ENCODE results near the gene XDH. TPM values are rescaled to one million over a fixed set of nuclear protein-coding genes. Genes with fewer than 3 reads are reported as not detected.

Gene XDH
- polyA plus RNA-seq, 1 experiment = 0.35 TPM

- DNase-seq (ENCODE audit: low read depth, low spot score) = no peak
- no peaks in the 10 kb centered on the region for H3K27me3 ChIP-seq (ENCODE audit: control insufficient read depth, insufficient read depth, low read length)
- H3K27ac ChIP-seq (ENCODE audit: low read depth, low read length) = no peak overlapping the region
- ChIA-PET CTCF (interaction anchor here (0.7 kb wide), 1 partner anchor 56 kb away, joined by 3 read pairs; no protein-coding TSS in a partner anchor), POLR2A (no interaction called here)
- H3K4me3 ChIP-seq (ENCODE audit: low read depth, low read length) = no peak overlapping the region
- TF ChIP-seq CTCF (IDR thresholded peaks at IDR 0.05; ENCODE audit: low read depth, low read length) = no peak
- no peaks in the 10 kb centered on the region for H3K9me3 ChIP-seq (ENCODE audit: control insufficient read depth, insufficient read depth, low read length)
Observed at GRCh38 chr2:31378389-31378788, 36.2 kb downstream of the XDH start.

DNA sequence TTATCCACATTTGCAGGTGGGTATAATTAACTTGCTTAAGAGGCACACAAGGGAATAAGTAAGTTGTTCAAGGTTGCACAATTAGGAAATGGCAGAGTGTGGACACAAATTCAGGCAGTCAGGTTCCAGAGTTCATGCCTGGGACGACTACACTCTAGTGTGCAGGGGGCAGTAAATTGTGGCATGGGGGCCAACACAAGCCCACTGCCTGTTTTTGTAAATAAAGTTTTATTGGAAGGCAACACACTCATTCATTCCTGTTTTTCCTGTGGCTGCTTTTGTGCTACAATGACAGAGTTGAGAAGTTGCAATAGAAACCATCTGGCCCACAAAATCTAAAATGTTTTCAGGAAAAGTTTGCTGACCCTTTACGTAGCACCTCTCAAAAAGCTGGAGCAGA is 41.4 kb downstream of the XDH start:
- CTCF ChIA-PET = no interaction called here
- POLR2A ChIA-PET = no interaction called here

DNA sequence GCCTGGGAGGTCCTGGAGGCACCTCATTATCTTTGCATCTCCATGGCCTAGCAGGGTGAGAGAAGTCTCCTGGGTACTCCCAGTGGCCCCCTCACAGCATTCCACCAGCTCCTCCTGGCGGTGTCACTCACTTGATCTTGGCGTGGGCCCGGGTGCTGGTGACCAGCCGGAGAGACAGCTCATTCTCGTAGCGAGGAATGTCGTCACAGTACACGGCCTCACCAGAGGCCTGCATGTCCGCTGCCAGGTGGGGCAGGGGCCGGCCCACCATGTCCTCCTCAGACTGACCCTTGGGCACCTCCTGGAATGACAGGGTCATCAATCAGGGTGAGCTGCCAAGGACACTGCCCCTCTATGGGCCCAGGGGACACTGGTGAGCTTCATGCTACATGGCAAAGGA is 42.4 kb downstream of the XDH start:
- Histone ChIP-seq H3K9me3 (ENCODE audit: control insufficient read depth, insufficient read depth, low read length) (no peaks in the 10 kb centered on the region; the same call in 1 of the 2 replicates), H3K27me3 (ENCODE audit: control insufficient read depth, insufficient read depth, low read length) (no peaks in the 10 kb centered on the region), H3K4me3 (ENCODE audit: low read depth, low read length) (no peak overlapping the region), H3K27ac (ENCODE audit: low read depth, low read length) (no peak overlapping the region)
- DNase-seq (ENCODE audit: low read depth, low spot score) = no peak
- CTCF ChIA-PET = no interaction called here
- no peak for TF ChIP-seq CTCF (IDR thresholded peaks at IDR 0.05; ENCODE audit: low read depth, low read length)
- POLR2A ChIA-PET = interaction anchor here (0.7 kb wide), 1 partner anchor 44 kb away, joined by 3 read pairs; no protein-coding TSS in a partner anchor

More for the DNA sequence above, 41.4 kb downstream of the XDH start:
- no peak for DNase-seq (ENCODE audit: low read depth, low spot score)
- Histone ChIP-seq H3K4me3 (ENCODE audit: low read depth, low read length) (no peak overlapping the region), H3K27ac (ENCODE audit: low read depth, low read length) (no peak overlapping the region), H3K27me3 (ENCODE audit: control insufficient read depth, insufficient read depth, low read length) (no peaks in the 10 kb centered on the region), H3K9me3 (ENCODE audit: control insufficient read depth, insufficient read depth, low read length) (no peaks in the 10 kb centered on the region; the same call in 1 of the 2 replicates)
- TF ChIP-seq CTCF (IDR thresholded peaks at IDR 0.05; ENCODE audit: low read depth, low read length) = no peak

DNA sequence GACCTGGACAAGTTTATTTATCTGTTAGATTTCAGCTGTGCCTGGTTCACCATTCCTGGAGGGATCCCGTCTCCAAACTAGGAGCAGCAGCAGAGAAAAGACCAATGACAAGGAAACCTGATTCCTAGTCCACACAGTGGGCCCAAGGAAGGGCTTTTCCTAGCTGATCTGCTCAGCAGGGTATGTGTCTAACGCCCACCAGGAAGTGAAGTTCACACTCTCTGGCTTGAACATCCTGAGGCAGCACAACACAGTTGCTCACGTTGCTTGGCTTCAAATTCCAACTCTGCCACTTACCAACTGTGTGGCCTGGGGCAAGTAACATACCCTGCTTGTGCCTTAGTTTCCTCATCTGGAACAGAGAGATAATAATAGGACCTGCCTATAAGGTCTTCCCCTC is 42.9 kb downstream of the XDH start:
- no peak overlapping the region for H3K27ac ChIP-seq (ENCODE audit: low read depth, low read length)
- H3K27me3 ChIP-seq (ENCODE audit: control insufficient read depth, insufficient read depth, low read length) = no peaks in the 10 kb centered on the region
- no peak overlapping the region for H3K4me3 ChIP-seq (ENCODE audit: low read depth, low read length)
- H3K9me3 ChIP-seq (ENCODE audit: control insufficient read depth, insufficient read depth, low read length) = no peaks in the 10 kb centered on the region; the same call in 1 of the 2 replicates
- no peak for DNase-seq (ENCODE audit: low read depth, low spot score)
- TF ChIP-seq CTCF (IDR thresholded peaks at IDR 0.05; ENCODE audit: low read depth, low read length) = no peak
- CTCF ChIA-PET = no interaction called here
- POLR2A ChIA-PET = interaction anchor here (0.7 kb wide), 1 partner anchor 44 kb away, joined by 3 read pairs; no protein-coding TSS in a partner anchor

GRCh38 chr2:31366733-31367132 is 47.8 kb downstream of the XDH start:
- no peak for DNase-seq (ENCODE audit: low read depth, low spot score)
- ChIA-PET POLR2A (no interaction called here), CTCF (interaction anchor here (1.5 to 1.6 kb wide), 2 partner anchors 10 to 33 kb away, joined by 3 read pairs; no protein-coding TSS in a partner anchor)
- Histone ChIP-seq H3K27ac (ENCODE audit: low read depth, low read length) (no peak overlapping the region), H3K27me3 (ENCODE audit: control insufficient read depth, insufficient read depth, low read length) (no peaks in the 10 kb centered on the region), H3K9me3 (ENCODE audit: control insufficient read depth, insufficient read depth, low read length) (no peaks in the 10 kb centered on the region), H3K4me3 (ENCODE audit: low read depth, low read length) (no peak overlapping the region)
- TF ChIP-seq CTCF (IDR thresholded peaks at IDR 0.05; ENCODE audit: low read depth, low read length) = no peak

All from AG04450 (cell line).